GM12891 (cell line): ENCODE measurements around the gene SH3GLB2.

Experiments
- DNase-seq: peaks from one replicate; pipeline ENCODE4 v3.0.0; 2011; ENCODE audit warnings: low spot score; ENCODE audit not compliant: insufficient read length
- FAIRE-seq: peaks from 2 replicates; lab custom pipeline; 2011; peaks lifted over from hg19 to GRCh38; lab: Jason Lieb, UNC
- PAX5 ChIP-seq: IDR thresholded peaks from 2 replicates; pipeline ENCODE4 v1.6.1; 2011; ENCODE audit warnings: low read length, moderate library complexity, mild to moderate bottlenecking; ENCODE audit not compliant: insufficient read depth, severe bottlenecking
- POLR2A ChIP-seq: IDR thresholded peaks from 2 replicates; pipeline ENCODE4 v1.6.1; 2011; ENCODE audit warnings: low read depth, low read length, control low read depth
- POLR2AphosphoS5 ChIP-seq: IDR thresholded peaks from 2 replicates; pipeline ENCODE4 v1.6.1; 2011; ENCODE audit warnings: low read depth, low read length, control low read depth
- POU2F2 ChIP-seq: IDR thresholded peaks from 2 replicates; pipeline ENCODE4 v1.6.1; 2011; ENCODE audit warnings: low read depth, mild to moderate bottlenecking, control low read depth, low read length, moderate library complexity
- SPI1 ChIP-seq: IDR thresholded peaks from 2 replicates; pipeline ENCODE4 v1.6.1; 2011; ENCODE audit warnings: low read depth, low read length, control low read depth
- TAF1 ChIP-seq: IDR thresholded peaks from 2 replicates; pipeline ENCODE4 v1.6.1; 2011; ENCODE audit warnings: low read depth, low read length, control low read depth

Gene SH3GLB2

DNA sequence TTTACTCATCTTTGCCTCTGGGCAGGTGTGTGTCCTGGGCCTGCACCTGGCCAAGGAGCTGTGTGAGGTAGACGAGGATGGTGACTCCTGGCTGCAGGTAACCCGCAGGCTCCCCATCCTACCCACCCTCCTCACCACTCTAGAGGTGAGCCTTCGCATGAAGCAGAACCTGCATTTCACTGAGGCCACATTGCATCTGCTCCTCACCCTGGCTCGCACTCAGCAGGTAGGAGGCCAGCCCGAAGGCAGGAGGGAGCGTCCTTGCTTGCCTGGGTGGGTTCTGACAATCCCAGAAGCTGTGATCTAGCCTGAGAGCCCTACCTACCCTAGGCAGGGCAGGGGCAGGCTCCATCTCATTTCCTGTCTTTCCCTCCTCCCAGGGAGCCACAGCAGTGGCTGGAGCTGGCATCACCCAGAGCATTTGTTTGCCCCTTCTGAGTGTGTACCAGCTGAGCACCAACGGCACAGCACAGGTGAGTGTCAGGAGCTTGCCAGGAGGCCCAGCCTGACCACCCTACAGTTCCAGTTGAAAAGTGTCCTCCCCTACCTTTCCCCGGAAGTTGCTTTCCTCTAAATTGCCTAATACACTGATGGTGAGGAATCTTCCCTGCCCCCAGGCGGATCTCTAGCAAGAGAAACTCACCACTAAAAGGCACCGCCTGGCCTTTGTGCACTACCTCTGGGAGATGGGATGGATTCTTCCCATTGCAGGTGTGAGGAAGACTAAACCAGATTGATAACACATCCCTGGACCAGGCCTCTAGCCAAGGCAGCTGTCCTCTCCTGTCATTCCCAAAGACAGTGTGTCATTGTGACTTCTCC, 26.4 kb downstream of the SH3GLB2 start:
- TF ChIP-seq PAX5 (no peak), POLR2AphosphoS5 (no peak), TAF1 (no peak), SPI1 (no peak), POU2F2 (no peak), POLR2A (no peak)
- FAIRE-seq (no peak), DNase-seq (no peak)

DNA sequence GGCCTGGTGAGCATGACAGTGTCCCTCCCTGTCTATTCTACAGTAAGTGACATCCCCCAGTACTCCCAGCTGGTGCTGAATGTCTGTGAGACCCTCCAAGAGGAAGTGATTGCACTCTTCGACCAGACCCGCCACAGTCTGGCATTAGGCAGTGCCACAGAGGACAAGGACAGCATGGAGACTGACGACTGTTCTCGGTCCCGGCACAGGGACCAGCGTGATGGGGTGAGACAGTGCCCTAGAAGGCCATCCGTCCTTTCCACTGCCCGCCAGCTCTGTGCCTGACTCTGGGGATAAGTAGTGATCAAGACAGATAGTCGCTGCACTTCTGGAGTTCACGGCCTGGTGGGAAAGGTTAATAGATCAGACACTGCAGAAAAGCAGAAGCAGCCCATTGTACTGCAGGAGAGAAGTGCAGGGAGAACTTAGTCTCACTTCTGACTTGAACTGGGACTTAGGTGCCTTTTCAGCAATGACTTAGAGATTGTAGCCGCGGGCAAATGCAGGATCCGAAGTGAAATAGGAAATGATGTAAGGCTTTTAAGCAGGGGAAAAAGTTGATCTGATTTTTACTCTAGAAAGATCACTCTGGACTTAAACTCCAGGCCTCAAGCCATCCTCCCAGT, 28.4 kb downstream of the SH3GLB2 start:
- no peak for DNase-seq
- TF ChIP-seq SPI1 = 0 out of 2 replicates have a peak, but pooled peaks have one; percentile 9
- no peak for TF ChIP-seq PAX5
- no peak for FAIRE-seq

DNA sequence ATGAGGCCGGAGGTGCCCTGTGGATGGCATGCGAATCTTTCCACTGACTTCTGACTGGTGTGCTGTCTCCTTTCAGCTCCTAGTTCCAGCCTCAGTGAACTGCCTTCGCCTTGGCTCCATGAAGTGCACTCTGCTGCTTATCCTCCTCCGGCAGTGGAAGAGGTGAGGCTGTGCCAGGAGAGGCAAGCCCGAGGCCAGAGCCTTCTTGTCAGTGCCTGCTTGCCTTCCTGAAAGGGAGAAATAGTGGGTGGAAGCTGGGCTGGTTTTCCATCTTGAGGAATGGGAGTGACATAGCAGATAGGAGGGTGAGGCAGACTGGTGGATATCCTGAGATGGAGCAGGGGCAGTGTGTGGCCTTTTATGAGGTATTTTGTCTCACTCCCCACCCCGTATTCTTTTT, 29.7 kb downstream of the SH3GLB2 start:
- FAIRE-seq = no peak
- TF ChIP-seq POLR2AphosphoS5 = no peak
- DNase-seq = no peak

GRCh38 chr9:128995791-128996190, 32.3 kb downstream of the SH3GLB2 start:
- no peak for DNase-seq
- TF ChIP-seq TAF1 = no peak
- no peak for TF ChIP-seq POLR2AphosphoS5
- no peak for TF ChIP-seq POLR2A
- TF ChIP-seq POU2F2 = no peak
- no peak for FAIRE-seq

DNA sequence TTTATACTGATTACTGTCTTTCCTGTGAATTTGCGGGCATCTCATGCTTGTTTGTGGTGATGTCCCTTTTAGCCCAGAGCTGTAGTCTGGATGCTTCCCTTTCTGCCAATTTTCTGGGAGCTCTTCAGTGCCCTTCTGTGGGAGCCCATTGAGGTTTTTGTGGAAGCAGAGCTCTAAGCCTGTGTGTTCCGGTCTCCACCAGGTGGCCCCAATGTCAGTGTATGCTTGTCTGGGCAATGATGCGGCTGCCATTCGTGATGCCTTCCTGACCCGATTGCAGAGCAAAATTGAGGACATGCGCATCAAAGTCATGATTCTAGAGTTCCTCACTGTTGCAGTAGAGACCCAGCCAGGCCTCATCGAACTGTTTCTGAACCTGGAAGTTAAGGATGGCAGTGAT, 35.1 kb downstream of the SH3GLB2 start:
- DNase-seq = no peak
- no peak for TF ChIP-seq PAX5
- TF ChIP-seq POU2F2 = no peak
- peak; percentile 16 for FAIRE-seq

- no peak for FAIRE-seq
- TF ChIP-seq POLR2A = no peak
- no peak for TF ChIP-seq POU2F2
- no peak for TF ChIP-seq PAX5
- DNase-seq = no peak
Observed at GRCh38 chr9:128987805-128988204, 40.3 kb downstream of the SH3GLB2 start.

DNA sequence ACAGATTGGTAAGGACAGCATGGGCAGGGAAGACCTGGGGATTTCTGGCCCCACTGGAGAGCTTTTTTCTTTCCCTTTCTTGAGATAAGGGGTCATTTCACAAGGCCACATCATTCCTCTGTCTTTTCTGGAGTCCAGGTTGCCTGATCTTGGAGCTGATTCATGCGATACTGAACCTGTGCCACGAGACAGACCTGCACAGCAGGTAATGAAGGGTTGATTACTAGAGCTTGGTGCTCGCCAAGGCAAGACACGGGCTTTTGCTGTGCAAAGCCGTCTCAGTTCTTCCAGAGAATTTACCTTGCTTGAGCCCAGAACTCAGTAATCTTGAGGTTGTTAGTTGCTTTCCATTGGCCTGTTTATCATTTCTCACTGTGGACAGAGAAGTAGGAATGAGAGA, 41.5 kb downstream of the SH3GLB2 start:
- TF ChIP-seq POLR2A (no peak), POLR2AphosphoS5 (no peak), POU2F2 (no peak), SPI1 (no peak), PAX5 (no peak), TAF1 (no peak)
- no peak for DNase-seq
- FAIRE-seq = no peak

GRCh38 chr9:128983536-128983935, 44.6 kb downstream of the SH3GLB2 start:
- no peak for FAIRE-seq
- TF ChIP-seq SPI1 (no peak), POLR2A (no peak), POU2F2 (no peak), POLR2AphosphoS5 (no peak), PAX5 (no peak), TAF1 (no peak)
- no peak for DNase-seq

DNA sequence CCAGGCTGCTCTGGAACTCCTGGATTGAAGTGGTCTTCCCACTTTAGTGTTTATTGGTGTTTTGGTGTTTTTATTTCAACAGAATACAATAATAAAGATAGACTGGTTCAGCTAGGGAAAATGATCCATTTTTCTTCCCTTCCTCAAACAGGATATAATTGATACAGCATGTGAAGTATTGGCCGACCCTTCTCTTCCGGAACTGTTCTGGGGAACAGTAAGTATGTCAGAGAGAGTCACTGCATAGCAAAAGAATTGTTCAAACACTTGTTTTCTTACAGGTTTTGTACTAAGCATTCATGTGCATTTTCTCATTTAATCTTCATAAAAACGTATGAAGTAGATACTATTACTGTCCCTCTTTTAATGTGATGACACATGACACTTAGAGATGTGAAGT, 49.0 kb downstream of the SH3GLB2 start:
- no peak for TF ChIP-seq PAX5
- TF ChIP-seq TAF1 = no peak
- TF ChIP-seq POLR2AphosphoS5 = no peak
- TF ChIP-seq POU2F2 = no peak
- TF ChIP-seq POLR2A = no peak
- TF ChIP-seq SPI1 = no peak
- FAIRE-seq (no peak), DNase-seq (no peak)

DNA sequence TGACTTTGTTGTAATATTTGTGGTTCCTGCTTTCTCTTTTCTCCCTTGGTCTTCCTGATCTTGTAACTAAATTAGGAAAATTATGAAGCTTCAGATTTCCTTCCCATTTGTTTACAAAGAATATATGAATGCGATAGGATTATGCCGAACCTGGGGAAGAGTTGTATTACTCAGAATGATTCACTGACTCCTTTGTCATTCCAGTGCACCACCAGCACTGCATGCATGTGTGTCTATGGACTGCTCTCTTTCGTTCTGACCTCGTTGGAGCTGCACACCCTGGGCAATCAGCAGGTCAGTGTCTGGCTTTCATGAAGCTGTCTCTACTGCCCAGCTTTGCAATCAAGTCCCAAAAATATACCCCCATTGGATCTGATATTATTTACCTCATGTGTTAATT, 55.2 kb downstream of the SH3GLB2 start:
- no peak for DNase-seq
- TF ChIP-seq SPI1 (no peak), PAX5 (no peak), POU2F2 (no peak)
- FAIRE-seq = no peak
